Nephron (organoid): ENCODE data around the gene HOOK2.
A peak's percentile ranks its signal among the peaks of the same experiment; 100 is the strongest.

Experiments
- H3K27ac Mint-ChIP-seq, 3 experiments: 2 replicates each; pipeline ENCODE4 v1.8.0; 2020; ENCODE audit warnings: mixed read lengths in 3 of 3, mild to moderate bottlenecking in 2 of 3, moderate library complexity in 1 of 3
- H3K27me3 Mint-ChIP-seq: 2 replicates; pipeline ENCODE4 v1.8.0; 2021; ENCODE audit warnings: low read depth, mild to moderate bottlenecking, moderate library complexity, mixed read lengths
- H3K36me3 Mint-ChIP-seq: 2 replicates; pipeline ENCODE4 v1.8.0; 2020; ENCODE audit warnings: low read depth, mixed read lengths
- H3K4me1 Mint-ChIP-seq: 2 replicates; pipeline ENCODE4 v1.8.0; 2020; ENCODE audit warnings: mixed read lengths
- H3K4me3 Mint-ChIP-seq, 3 experiments: 2 replicates each; pipeline ENCODE4 v1.8.0; 2020; ENCODE audit warnings: mild to moderate bottlenecking in 3 of 3, mixed read lengths in 3 of 3, moderate library complexity in 2 of 3
- H3K9me3 Mint-ChIP-seq: 2 replicates; pipeline ENCODE4 v1.8.0; 2020; ENCODE audit warnings: mixed read lengths
- CTCF ChIP-seq, 3 experiments: fragments of 200-600 bp; sonication (generic); IDR thresholded peaks; one replicate each; pipeline ENCODE4 v1.5.0; 2021; ENCODE audit warnings: antibody characterized with exemption in 3 of 3; ENCODE audit not compliant: unreplicated experiment in 3 of 3

The HOOK2 gene

GRCh38 chr19:12764698-12765097 lies 10.7 kb downstream of the HOOK2 start:
- TF ChIP-seq CTCF (IDR thresholded peaks at IDR 0.05; ENCODE audit: unreplicated experiment in 3 of 3) = no peak
- Mint-ChIP-seq H3K4me1 (peaks cover 4% of the 10 kb centered on the region), H3K4me3 (no peak overlapping the region), H3K27ac (no peak overlapping the region), H3K9me3 (no peaks in the 10 kb centered on the region), H3K27me3 (no peaks in the 10 kb centered on the region), H3K36me3 (peaks cover 28% of the 10 kb centered on the region)

- no peaks in the 10 kb centered on the region for H3K27me3 Mint-ChIP-seq
- H3K27ac Mint-ChIP-seq = no peak overlapping the region
- H3K9me3 Mint-ChIP-seq = no peaks in the 10 kb centered on the region
- no peak for TF ChIP-seq CTCF (IDR thresholded peaks at IDR 0.05; ENCODE audit: unreplicated experiment in 3 of 3)
- no peak overlapping the region for H3K4me3 Mint-ChIP-seq
- H3K36me3 Mint-ChIP-seq = peaks cover 28% of the 10 kb centered on the region
- no peaks in the 10 kb centered on the region for H3K4me1 Mint-ChIP-seq
These were observed 12.3 kb downstream of the HOOK2 start for GRCh38 chr19:12763100-12763499.

- H3K9me3 Mint-ChIP-seq = no peaks in the 10 kb centered on the region
- no peak overlapping the region for H3K27ac Mint-ChIP-seq
- no peak for TF ChIP-seq CTCF (IDR thresholded peaks at IDR 0.05; ENCODE audit: unreplicated experiment in 3 of 3)
- no peaks in the 10 kb centered on the region for H3K27me3 Mint-ChIP-seq
- peak overlapping the region in 1 of 3 experiments; percentile 38 for H3K4me3 Mint-ChIP-seq
- H3K36me3 Mint-ChIP-seq = peaks cover 15% of the 10 kb centered on the region
- H3K4me1 Mint-ChIP-seq = no peaks in the 10 kb centered on the region
These were observed 15.7 kb downstream of the HOOK2 start for GRCh38 chr19:12759686-12760085.

- peaks cover 11% of the 10 kb centered on the region for H3K27me3 Mint-ChIP-seq
- no peaks in the 10 kb centered on the region for H3K9me3 Mint-ChIP-seq
- H3K4me3 Mint-ChIP-seq = peak overlapping the region; percentile 69 to 76 (median 71)
- H3K36me3 Mint-ChIP-seq = peaks cover 9% of the 10 kb centered on the region
- TF ChIP-seq CTCF (IDR thresholded peaks at IDR 0.05; ENCODE audit: unreplicated experiment in 3 of 3) = peak; percentile 93 to 95 (median 94)
- peak overlapping the region in 1 of 3 experiments; percentile 56 for H3K27ac Mint-ChIP-seq
- no peaks in the 10 kb centered on the region for H3K4me1 Mint-ChIP-seq
These were observed 17.6 kb downstream of the HOOK2 start for GRCh38 chr19:12757544-12758274.

GRCh38 chr19:12756150-12756883 lies 19.0 kb downstream of the HOOK2 start:
- Mint-ChIP-seq H3K9me3 (no peaks in the 10 kb centered on the region), H3K27ac (no peak overlapping the region), H3K4me1 (no peaks in the 10 kb centered on the region), H3K27me3 (peaks cover 24% of the 10 kb centered on the region), H3K36me3 (peaks cover 4% of the 10 kb centered on the region), H3K4me3 (peak overlapping the region; percentile 4 to 42 (median 27))
- TF ChIP-seq CTCF (IDR thresholded peaks at IDR 0.05; ENCODE audit: unreplicated experiment in 3 of 3) = no peak
